Measurements from ENCODE around the gene RPS18. TPM values are rescaled to one million over a fixed set of nuclear protein-coding genes. Genes with fewer than 3 reads are reported as not detected.

Gene RPS18
- total and polyA plus RNA-seq, 10 of the 15 experiments (the other 5 are each of a cell fraction or from before 2014, with no cell fraction given) = 4,228 to 20,828 (median 7,406) TPM

- Histone ChIP-seq H3K27me3 (replicated peaks in 1 of 2; ENCODE audit: control insufficient read depth in 2 of 2, insufficient read depth in 2 of 2, low read length in 1 of 2) (no peaks in the 10 kb centered on the region), H3K36me3 (ENCODE audit: control insufficient read depth in 2 of 2, insufficient read depth in 2 of 2, low read length in 1 of 2) (peaks cover 0 to 10% of the 10 kb centered on the region in 2 experiments; a peak in 3 of 4 replicates), H3K4me2 (ENCODE audit: control insufficient read depth, insufficient read depth) (no peak overlapping the region), H3K79me2 (ENCODE audit: control insufficient read depth, insufficient read depth, low read length) (peaks cover 5% of the 10 kb centered on the region), H4K20me1 (ENCODE audit: control insufficient read depth, insufficient read depth) (no peaks in the 10 kb centered on the region), H3K9me3 (replicated peaks; ENCODE audit: control insufficient read depth, insufficient read depth, low read length) (no peaks in the 10 kb centered on the region), H3K27ac (ENCODE audit: control insufficient read depth, insufficient read depth) (no peak overlapping the region), H2AFZ (ENCODE audit: control insufficient read depth, low read depth, low read length) (no peak overlapping the region), H3K9ac (ENCODE audit: control insufficient read depth, insufficient read depth, low read length) (no peak overlapping the region), H3K4me3 (no peak overlapping the region), H3K4me1 (ENCODE audit: control insufficient read depth, insufficient read depth, low read length) (peaks cover 11% of the 10 kb centered on the region)
- ATAC-seq = no peak
- ChIA-PET RAD21 (ENCODE audit: unreplicated experiment) (no interaction called here), SMC1A (ENCODE audit: uncharacterized antibody, unreplicated experiment) (no interaction called here), POLR2A (interaction anchor here (2.4 kb wide), 1 partner anchor 17 kb away, joined by 19 read pairs; the partner anchor contains the start of gene B3GALT4), CTCF (interaction anchor here (1.0 to 4.5 kb wide), 2 partner anchors 19 to 100 kb away, joined by 3 to 30 read pairs; partner anchors contain the start of gene B3GALT4)
- in situ Hi-C loops (cut with MboI) = no loop called here
- no peak for FAIRE-seq
- 92% methylated on average over 15 of the region's 15 CpGs for WGBS (ENCODE audit: insufficient coverage, insufficient replicate concordance, low lambda C conversion rate, missing lambda C conversion rate)
- no TSS peak for BruUV-seq (replicated peaks)
- intact Hi-C loops (cut with micrococcal nuclease; ENCODE audit: unreplicated experiment) = no loop called here
- DNase-seq (ENCODE audit: low read depth, low spot score) = no peak
- TF ChIP-seq NR2C1 (IDR thresholded peaks at IDR 0.05) (peak; percentile 71), MEF2B (IDR thresholded peaks at IDR 0.05; ENCODE audit: partially characterized antibody, poor library complexity, severe bottlenecking) (no peak), SIX5 (IDR thresholded peaks at IDR 0.05; ENCODE audit: low read depth, low read length, severe bottlenecking) (no peak), NR2C2 (IDR thresholded peaks at IDR 0.05; ENCODE audit: borderline replicate concordance, control insufficient read depth, insufficient read length, low read depth) (peak; percentile 14), CBX3 (IDR thresholded peaks at IDR 0.05; ENCODE audit: borderline replicate concordance, low read depth) (no peak), ZNF687 (IDR thresholded peaks at IDR 0.05) (no peak), FOS (IDR thresholded peaks at IDR 0.05; ENCODE audit: borderline replicate concordance, extremely low read depth, insufficient read length) (no peak), STAT3 (IDR thresholded peaks at IDR 0.05; ENCODE audit: low read depth, low read length) (no peak), MYB (IDR thresholded peaks at IDR 0.05; ENCODE audit: borderline replicate concordance, low read depth, low read length) (no peak), POLR2AphosphoS2 (IDR thresholded peaks at IDR 0.05; ENCODE audit: low read depth, low read length) (no peak)
- TF ChIP-seq, protein P1, sequence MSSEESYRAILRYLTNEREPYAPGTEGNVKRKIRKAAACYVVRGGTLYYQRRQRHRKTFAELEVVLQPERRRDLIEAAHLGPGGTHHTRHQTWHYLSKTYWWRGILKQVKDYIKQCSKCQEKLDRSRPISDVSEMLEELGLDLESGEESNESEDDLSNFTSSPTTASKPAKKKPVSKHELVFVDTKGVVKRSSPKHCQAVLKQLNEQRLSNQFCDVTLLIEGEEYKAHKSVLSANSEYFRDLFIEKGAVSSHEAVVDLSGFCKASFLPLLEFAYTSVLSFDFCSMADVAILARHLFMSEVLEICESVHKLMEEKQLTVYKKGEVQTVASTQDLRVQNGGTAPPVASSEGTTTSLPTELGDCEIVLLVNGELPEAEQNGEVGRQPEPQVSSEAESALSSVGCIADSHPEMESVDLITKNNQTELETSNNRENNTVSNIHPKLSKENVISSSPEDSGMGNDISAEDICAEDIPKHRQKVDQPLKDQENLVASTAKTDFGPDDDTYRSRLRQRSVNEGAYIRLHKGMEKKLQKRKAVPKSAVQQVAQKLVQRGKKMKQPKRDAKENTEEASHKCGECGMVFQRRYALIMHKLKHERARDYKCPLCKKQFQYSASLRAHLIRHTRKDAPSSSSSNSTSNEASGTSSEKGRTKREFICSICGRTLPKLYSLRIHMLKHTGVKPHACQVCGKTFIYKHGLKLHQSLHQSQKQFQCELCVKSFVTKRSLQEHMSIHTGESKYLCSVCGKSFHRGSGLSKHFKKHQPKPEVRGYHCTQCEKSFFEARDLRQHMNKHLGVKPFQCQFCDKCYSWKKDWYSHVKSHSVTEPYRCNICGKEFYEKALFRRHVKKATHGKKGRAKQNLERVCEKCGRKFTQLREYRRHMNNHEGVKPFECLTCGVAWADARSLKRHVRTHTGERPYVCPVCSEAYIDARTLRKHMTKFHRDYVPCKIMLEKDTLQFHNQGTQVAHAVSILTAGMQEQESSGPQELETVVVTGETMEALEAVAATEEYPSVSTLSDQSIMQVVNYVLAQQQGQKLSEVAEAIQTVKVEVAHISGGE (CRISPR knock-in tag; IDR thresholded peaks at IDR 0.05) = no peak
These were observed 23.9 kb downstream of the RPS18 start for GRCh38 chr6:33295621-33296369.
